Mesothelial cell of epicardium (in vitro differentiated cells): ENCODE results near the gene SNX8. TPM values are rescaled to one million over a fixed set of nuclear protein-coding genes. Genes with fewer than 3 reads are reported as not detected.
A peak's percentile ranks its signal among the peaks of the same experiment; 100 is the strongest.

Experiments used
- DNase-seq, 2 experiments: peaks; one replicate each; pipeline ENCODE4 v3.0.0; 2021; ENCODE audit warnings: low spot score in 2 of 2; ENCODE audit not compliant: unreplicated experiment in 2 of 2
- H3K27ac Mint-ChIP-seq: 2 replicates; pipeline ENCODE4 v1.8.0; 2021; ENCODE audit warnings: mixed read lengths
- H3K27me3 Mint-ChIP-seq: 2 replicates; pipeline ENCODE4 v1.8.0; 2021; ENCODE audit warnings: low read depth, mixed read lengths
- H3K36me3 Mint-ChIP-seq: 2 replicates; pipeline ENCODE4 v1.8.0; 2021; ENCODE audit warnings: mixed read lengths
- H3K4me1 Mint-ChIP-seq: 2 replicates; pipeline ENCODE4 v1.8.0; 2021; ENCODE audit warnings: mixed read lengths
- H3K4me3 Mint-ChIP-seq: 2 replicates; pipeline ENCODE4 v1.8.0; 2021; ENCODE audit warnings: mild to moderate bottlenecking, moderate library complexity, mixed read lengths
- H3K9me3 Mint-ChIP-seq: 2 replicates; pipeline ENCODE4 v1.8.0; 2021; ENCODE audit warnings: mixed read lengths
- total RNA-seq: library from RNA; stranded (reverse); gene quantifications from 3 replicates; pipeline ENCODE4 v1.2.1, GENCODE V29; 2021
- TF ChIP-seq, protein P1 (sequence below): fragments of 200-600 bp; sonication (generic); IDR thresholded peaks from one replicate; pipeline ENCODE4 v1.5.0; 2021; ENCODE audit warnings: antibody characterized with exemption; ENCODE audit not compliant: unreplicated experiment

The SNX8 gene
- total RNA-seq, 1 donor from 2014 or later, result 41.2 TPM

DNA sequence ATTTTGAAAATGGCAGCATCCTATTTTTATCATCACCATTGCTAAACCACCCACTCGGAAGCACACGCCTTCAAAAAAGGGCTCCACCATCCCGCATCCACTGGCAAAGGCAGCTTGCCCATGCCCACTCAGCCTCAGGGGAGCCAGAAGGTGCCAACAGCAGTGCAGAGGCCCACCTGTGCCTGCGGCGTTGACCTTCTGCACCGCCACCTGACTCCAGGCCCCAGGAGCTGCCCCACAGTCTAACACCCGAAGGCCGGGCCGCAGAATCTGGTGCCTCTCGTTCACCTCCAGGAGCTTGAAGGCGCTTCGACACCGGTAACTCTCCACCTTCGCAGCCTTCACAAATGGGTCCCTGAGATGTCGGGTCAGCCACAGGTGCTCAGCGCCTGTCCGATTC is 75.0 kb downstream of the SNX8 start:
- TF ChIP-seq, protein P1, sequence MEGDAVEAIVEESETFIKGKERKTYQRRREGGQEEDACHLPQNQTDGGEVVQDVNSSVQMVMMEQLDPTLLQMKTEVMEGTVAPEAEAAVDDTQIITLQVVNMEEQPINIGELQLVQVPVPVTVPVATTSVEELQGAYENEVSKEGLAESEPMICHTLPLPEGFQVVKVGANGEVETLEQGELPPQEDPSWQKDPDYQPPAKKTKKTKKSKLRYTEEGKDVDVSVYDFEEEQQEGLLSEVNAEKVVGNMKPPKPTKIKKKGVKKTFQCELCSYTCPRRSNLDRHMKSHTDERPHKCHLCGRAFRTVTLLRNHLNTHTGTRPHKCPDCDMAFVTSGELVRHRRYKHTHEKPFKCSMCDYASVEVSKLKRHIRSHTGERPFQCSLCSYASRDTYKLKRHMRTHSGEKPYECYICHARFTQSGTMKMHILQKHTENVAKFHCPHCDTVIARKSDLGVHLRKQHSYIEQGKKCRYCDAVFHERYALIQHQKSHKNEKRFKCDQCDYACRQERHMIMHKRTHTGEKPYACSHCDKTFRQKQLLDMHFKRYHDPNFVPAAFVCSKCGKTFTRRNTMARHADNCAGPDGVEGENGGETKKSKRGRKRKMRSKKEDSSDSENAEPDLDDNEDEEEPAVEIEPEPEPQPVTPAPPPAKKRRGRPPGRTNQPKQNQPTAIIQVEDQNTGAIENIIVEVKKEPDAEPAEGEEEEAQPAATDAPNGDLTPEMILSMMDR, result no peak
- Mint-ChIP-seq H3K27ac (no peak overlapping the region), H3K27me3 (no peaks in the 10 kb centered on the region), H3K4me1 (peaks cover 8% of the 10 kb centered on the region), H3K9me3 (no peaks in the 10 kb centered on the region), H3K36me3 (peaks cover 20% of the 10 kb centered on the region), H3K4me3 (no peak overlapping the region)
- DNase-seq, result no peak

DNA sequence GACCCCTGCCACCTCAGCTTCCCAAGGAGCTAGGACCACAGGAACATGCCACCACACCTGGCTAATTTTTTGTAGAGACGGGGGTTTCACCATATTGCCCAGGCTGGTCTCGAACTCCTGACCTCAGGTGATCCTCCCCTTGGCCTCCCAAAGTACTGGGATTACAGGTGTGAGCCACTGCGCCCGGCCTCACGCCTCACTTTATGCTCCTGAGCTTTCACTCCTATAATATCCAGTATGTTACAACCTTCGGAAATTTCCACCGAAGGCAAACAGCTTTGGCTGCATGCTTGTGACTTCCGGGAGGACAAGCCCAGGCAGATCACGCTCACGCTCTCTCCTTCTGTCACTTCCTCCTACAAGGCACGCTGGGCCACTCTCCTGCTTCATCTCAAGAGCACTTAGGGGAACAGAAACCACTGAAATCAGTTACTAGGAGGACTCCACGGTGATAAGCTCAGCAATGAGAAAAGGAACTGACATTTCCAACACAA is 77.1 kb downstream of the SNX8 start:
- Mint-ChIP-seq H3K4me1 (peaks cover 9% of the 10 kb centered on the region), H3K9me3 (no peaks in the 10 kb centered on the region), H3K27ac (peak overlapping the region; percentile 74), H3K27me3 (no peaks in the 10 kb centered on the region), H3K4me3 (no peak overlapping the region), H3K36me3 (peaks cover 20% of the 10 kb centered on the region)
- no peak for DNase-seq
- TF ChIP-seq, protein P1, result no peak

DNA sequence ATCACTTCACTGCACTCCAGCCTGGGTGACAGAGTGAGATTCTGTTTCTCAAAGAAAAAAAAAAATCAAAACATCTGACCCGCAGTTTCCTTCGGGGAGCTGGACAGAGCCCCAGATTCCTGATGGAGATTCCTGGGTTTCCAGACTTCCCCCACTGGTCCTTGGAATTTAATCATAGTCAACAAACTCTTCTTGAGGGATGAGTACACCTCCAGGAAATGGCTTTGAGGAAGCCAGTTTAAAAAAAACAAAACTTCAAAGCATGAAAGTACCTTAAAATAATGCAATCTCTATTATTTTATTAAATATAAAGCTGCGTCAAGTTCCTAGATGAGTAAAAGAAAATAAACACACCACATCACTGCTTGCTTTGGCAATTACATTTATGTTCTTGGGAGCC is 80.3 kb downstream of the SNX8 start:
- Mint-ChIP-seq H3K4me1 (peaks cover 14% of the 10 kb centered on the region), H3K36me3 (peaks cover 20% of the 10 kb centered on the region), H3K27ac (peak overlapping the region; percentile 43), H3K27me3 (no peaks in the 10 kb centered on the region), H3K9me3 (no peaks in the 10 kb centered on the region), H3K4me3 (peak overlapping the region; percentile 85)
- TF ChIP-seq, protein P1, result no peak
- no peak for DNase-seq

DNA sequence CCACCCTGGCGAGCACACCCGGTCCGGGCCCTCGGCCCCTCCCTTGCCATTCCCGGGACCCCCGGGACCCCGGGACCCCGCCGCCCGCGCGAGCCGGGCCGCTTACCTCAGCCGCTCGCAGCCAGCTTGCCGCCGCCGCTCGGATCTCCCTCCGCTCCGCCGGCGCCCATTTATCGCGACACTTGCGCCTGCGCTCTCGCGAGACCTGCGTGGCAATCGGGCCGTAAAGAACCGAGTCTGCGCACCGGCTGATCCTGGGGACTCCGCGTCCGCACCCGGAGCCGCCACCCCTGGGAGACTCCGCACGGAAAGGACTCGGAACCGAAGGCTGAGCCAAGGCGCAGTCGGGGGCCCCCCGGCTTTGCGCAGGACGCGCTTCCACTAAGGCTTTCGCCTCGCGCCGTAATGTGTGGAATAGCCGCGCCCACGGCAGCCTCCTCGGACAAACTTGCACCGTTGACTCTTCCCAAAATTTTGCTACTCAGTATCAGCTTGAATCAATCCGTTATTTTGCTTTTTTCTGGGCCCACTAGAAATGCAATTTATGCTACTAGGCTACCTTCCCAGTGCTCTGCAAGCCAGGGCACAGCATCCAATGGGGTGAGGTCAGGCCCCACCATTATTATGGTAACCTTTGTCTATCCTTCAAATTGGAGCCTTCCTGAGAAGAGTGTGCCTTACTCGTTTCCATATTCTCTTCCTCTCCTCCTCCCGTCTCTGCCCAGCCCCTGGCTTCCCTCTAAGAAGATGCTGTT is 81.3 kb downstream of the SNX8 start, which contains the start of gene MAD1L1:
TSS of gene MAD1L1 (minus strand) at position 180 of the 755 bp plus-strand sequence. CDS start 2,812 bp downstream, outside the sequence.
- DNase-seq, result peak; percentile 89 to 96
- Mint-ChIP-seq H3K36me3 (peaks cover 16% of the 10 kb centered on the region), H3K27me3 (no peaks in the 10 kb centered on the region), H3K4me1 (peaks cover 14% of the 10 kb centered on the region), H3K9me3 (no peaks in the 10 kb centered on the region), H3K27ac (peak within 1 kb of the TSS; percentile 87), H3K4me3 (peak within 1 kb of the TSS; percentile 89)
- TF ChIP-seq, protein P1, result no peak

DNA sequence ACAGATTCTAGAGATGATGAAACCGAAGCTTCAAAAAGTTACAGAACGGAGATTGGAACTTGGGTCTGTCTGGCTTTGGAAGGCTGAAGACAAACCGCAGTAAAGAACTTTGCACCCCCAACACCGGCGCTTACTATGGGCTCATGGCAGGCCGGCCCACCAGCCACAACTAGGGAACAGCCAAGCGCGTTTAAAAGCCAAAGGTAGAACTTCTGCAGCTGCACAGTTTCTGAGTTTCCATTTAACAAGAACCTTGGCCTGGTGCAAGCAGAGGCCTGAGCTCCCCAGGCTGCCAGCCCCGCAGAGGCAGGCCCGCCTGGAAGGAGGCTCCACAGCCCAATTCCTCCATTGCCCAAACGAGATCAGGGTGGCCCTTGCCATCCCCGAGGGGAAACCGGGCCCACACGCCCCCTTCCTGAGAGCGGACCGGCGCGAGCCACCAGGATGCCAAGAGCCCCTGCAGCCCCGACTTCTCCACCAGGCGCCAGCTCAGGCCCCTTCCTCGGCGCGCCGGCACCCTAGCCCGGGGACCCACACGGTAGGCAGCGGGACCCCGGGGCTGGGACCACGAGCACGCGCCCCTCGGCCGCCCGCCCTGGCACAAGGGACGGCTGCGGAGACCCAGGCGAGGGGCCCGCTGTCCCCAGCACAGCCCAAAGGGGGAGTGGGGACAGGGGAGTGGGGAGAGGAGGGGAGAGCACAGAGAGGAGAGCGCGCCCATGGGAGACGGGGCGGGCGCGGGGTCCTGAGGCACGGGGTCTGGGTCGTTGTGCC is 82.1 kb downstream of the SNX8 start:
- Mint-ChIP-seq H3K4me1 (peaks cover 14% of the 10 kb centered on the region), H3K4me3 (peak overlapping the region; percentile 89), H3K9me3 (no peaks in the 10 kb centered on the region), H3K27ac (peak overlapping the region; percentile 78), H3K36me3 (peaks cover 18% of the 10 kb centered on the region), H3K27me3 (no peaks in the 10 kb centered on the region)
- DNase-seq, result peak in 1 of 2 experiments; percentile 71
- TF ChIP-seq, protein P1, result no peak
